KMS-11 (cell line): ENCODE results near the gene STRBP.
"Not testable (repeated sequence)": the region's sequence is repeated elsewhere in the genome, so short reads cannot be mapped to it uniquely, and the experiment has no call there.

ENCODE experiments used
- H2AFZ ChIP-seq: fragments of 200-600 bp; sonication (generic); 2 replicates; pipeline ENCODE4 v1.6.1; 2016; ENCODE audit warnings: antibody characterized with exemption, mixed run types, low read depth
- H3K27ac ChIP-seq: fragments of 200-600 bp; sonication (generic); 2 replicates; pipeline ENCODE4 v1.6.1; 2016; ENCODE audit warnings: mild to moderate bottlenecking, mixed run types
- H3K27me3 ChIP-seq: fragments of 200-600 bp; sonication (generic); 2 replicates; pipeline ENCODE4 v1.6.1; 2017; ENCODE audit warnings: mild to moderate bottlenecking, low read depth, mixed run types, moderate library complexity; ENCODE audit not compliant: insufficient read depth
- H3K36me3 ChIP-seq: fragments of 200-600 bp; sonication (generic); 2 replicates; pipeline ENCODE4 v1.6.1; 2017; ENCODE audit warnings: mild to moderate bottlenecking, mixed run types; ENCODE audit not compliant: insufficient read depth
- H3K4me1 ChIP-seq: fragments of 200-600 bp; sonication (generic); 2 replicates; pipeline ENCODE4 v1.6.1; 2016; ENCODE audit warnings: mild to moderate bottlenecking, low read depth, mixed run types; ENCODE audit not compliant: poor library complexity, severe bottlenecking
- H3K4me2 ChIP-seq: fragments of 200-600 bp; sonication (generic); 2 replicates; pipeline ENCODE4 v1.7.0; 2016; ENCODE audit warnings: mild to moderate bottlenecking, mixed run types
- H3K4me3 ChIP-seq: fragments of 200-600 bp; sonication (generic); IDR thresholded peaks from 2 replicates; pipeline ENCODE4 v1.6.1; 2017; ENCODE audit warnings: low read depth, low read length, mixed read lengths; ENCODE audit not compliant: insufficient read depth
- H3K79me2 ChIP-seq: fragments of 200-600 bp; sonication (generic); 2 replicates; pipeline ENCODE4 v1.6.1; 2016; ENCODE audit warnings: low read depth, mixed run types; ENCODE audit not compliant: insufficient read depth
- H3K9ac ChIP-seq: fragments of 200-600 bp; sonication (generic); 2 replicates; pipeline ENCODE4 v1.6.1; 2016; ENCODE audit warnings: mild to moderate bottlenecking, mixed run types
- H4K20me1 ChIP-seq: fragments of 200-600 bp; sonication (generic); 2 replicates; pipeline ENCODE4 v1.6.1; 2016; ENCODE audit warnings: mild to moderate bottlenecking, mixed run types; ENCODE audit not compliant: insufficient read depth
- TF ChIP-seq, protein P1 (sequence below): fragments of 200-600 bp; sonication (generic); conservative IDR thresholded peaks from 2 replicates; pipeline ENCODE4 v1.6.1; 2017; ENCODE audit warnings: low read depth, mild to moderate bottlenecking, antibody characterized with exemption, low read length, moderate library complexity, mixed read lengths

STRBP gene

DNA sequence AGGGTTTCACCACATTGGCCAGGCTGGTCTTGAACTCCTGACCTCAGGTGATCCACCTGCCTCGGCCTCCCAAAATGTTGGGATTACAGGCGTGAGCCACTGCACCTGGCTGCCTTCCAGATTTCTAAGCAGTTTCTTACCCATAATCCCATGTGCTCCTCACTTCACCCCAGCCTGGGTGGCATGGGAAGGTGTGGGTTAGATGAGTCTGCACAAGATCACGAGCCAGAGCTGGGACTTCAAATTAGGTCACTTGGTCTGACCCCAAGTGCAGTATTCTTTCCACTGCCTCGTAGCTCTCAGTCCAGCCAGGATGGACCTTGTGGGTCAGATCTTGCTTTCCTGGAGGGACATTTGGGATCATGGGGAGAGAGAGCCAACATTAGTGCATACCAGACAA, 37.5 kb upstream of the STRBP start:
- Histone ChIP-seq H3K9ac (no peak overlapping the region), H3K4me2 (no peak overlapping the region), H4K20me1 (no peaks in the 10 kb centered on the region), H3K4me3 (no peak overlapping the region), H3K27ac (no peak overlapping the region), H3K36me3 (no peaks in the 10 kb centered on the region), H3K79me2 (no peaks in the 10 kb centered on the region), H3K4me1 (no peaks in the 10 kb centered on the region), H2AFZ (no peak overlapping the region), H3K27me3 (no peaks in the 10 kb centered on the region)
- TF ChIP-seq, protein P1, sequence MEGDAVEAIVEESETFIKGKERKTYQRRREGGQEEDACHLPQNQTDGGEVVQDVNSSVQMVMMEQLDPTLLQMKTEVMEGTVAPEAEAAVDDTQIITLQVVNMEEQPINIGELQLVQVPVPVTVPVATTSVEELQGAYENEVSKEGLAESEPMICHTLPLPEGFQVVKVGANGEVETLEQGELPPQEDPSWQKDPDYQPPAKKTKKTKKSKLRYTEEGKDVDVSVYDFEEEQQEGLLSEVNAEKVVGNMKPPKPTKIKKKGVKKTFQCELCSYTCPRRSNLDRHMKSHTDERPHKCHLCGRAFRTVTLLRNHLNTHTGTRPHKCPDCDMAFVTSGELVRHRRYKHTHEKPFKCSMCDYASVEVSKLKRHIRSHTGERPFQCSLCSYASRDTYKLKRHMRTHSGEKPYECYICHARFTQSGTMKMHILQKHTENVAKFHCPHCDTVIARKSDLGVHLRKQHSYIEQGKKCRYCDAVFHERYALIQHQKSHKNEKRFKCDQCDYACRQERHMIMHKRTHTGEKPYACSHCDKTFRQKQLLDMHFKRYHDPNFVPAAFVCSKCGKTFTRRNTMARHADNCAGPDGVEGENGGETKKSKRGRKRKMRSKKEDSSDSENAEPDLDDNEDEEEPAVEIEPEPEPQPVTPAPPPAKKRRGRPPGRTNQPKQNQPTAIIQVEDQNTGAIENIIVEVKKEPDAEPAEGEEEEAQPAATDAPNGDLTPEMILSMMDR, result no peak

DNA sequence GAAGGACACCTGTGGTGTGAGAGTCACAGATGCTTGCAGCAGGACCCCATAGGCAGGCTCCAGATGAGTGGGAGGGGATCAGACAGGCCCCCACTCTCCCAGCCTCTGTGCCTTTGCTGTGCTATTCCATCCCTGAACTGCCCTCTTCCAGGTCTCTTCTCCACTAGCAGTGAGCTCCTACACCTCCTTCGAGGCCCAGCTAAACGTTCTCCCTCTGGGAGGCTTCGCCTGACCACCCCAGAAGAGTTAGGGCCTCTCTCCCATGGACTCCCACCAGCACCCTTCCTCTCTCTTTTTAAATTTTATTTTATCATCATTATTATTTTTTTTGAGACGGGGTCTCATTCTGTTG, 35.9 kb upstream of the STRBP start:
- Histone ChIP-seq H3K27ac (no peak overlapping the region), H3K4me2 (no peak overlapping the region), H3K4me3 (no peak overlapping the region), H3K79me2 (no peaks in the 10 kb centered on the region), H3K27me3 (no peaks in the 10 kb centered on the region), H3K9ac (no peak overlapping the region), H2AFZ (no peak overlapping the region), H4K20me1 (no peaks in the 10 kb centered on the region), H3K36me3 (no peaks in the 10 kb centered on the region), H3K4me1 (no peaks in the 10 kb centered on the region)
- TF ChIP-seq, protein P1, result no peak

DNA sequence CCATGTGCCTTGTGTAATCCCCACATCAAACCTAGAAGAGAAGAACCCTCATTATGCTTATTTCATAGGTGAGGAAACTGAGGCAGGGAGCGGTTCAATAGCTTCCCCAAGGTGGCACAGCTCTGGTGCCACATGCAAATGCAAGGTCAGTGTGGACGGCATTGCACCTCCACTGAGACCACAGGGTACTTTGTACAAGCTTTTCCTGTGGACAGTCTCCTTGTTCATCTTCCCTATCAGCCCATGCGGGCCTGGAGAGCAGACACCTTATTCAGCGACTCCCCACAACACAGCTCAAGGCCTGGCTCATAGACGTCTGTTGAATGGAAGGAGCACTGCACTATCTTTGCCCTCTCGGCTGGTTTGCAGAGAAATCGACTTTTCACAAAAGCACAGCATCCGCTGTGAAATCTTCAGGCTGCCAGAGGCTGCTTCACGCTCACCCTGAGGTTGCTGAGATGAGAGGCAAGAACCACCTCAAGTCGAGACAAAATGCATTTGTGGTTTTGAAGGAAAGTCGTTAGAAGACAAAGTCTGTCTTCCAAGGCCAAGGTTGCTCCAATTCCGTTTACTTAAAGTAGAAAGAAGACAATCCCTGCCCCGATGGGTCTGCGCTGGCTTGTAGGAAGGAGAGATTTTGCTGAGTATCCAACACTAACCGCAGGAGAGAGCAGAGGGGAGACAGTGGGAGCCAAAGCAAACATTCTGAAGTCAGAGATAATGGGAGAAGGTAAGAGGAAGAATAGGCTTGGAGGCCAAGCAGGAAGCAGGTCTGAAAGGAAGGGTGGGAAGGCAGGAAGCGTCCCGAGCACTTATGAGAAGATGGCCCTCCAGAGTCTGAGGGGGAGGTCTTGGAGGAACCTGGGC, 34.2 kb upstream of the STRBP start:
- Histone ChIP-seq H3K27ac (no peak overlapping the region), H3K4me3 (no peak overlapping the region), H3K9ac (no peak overlapping the region), H3K36me3 (no peaks in the 10 kb centered on the region), H3K27me3 (no peaks in the 10 kb centered on the region), H2AFZ (no peak overlapping the region), H3K4me2 (no peak overlapping the region), H3K4me1 (no peaks in the 10 kb centered on the region), H3K79me2 (no peaks in the 10 kb centered on the region), H4K20me1 (no peaks in the 10 kb centered on the region)
- TF ChIP-seq, protein P1, result no peak

DNA sequence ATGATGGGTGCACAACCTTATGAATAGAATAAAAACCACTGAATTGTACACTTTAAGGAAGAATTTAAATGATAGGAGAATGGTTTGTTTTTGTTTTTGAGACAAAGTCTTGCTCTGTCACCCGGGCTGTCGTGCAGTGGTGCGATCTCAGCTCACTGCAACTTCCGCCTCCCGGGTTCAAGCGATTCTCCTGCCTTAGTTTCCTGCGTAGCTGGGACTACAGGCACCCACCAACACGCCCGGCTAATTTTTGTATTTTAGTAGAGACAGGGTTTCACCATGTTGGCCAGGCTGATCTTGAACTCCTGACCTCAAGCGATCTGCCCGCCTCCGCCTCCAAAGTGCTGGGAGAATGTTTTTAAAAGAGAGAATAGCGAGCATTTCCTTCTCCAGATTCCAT, 33.5 kb upstream of the STRBP start:
- H3K4me2 ChIP-seq, H2AFZ ChIP-seq, H3K9ac ChIP-seq, H3K36me3 ChIP-seq, H3K4me3 ChIP-seq, H3K27me3 ChIP-seq, H3K4me1 ChIP-seq, H3K79me2 ChIP-seq, H3K27ac ChIP-seq, H4K20me1 ChIP-seq: not testable (repeated sequence)

DNA sequence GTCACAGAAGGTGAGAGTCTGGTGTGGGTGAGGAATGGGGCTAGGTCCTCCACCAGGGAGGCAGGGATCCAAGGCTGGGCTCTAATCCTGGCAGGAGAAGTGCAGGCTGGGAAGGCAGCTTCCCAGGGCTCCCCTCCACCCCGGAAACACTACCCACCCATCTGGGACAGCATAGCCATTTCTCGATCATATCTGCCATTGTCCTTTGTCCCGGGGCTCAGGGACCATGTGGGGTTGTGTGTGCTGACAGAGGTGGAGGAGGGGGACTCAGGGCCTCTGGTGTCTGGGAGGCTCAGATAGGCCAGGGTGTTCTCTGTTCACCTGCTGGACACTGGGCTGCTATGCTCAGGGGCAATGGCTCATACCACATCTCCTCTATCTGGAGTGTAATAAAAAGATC, 32.2 kb upstream of the STRBP start:
- Histone ChIP-seq H3K4me2 (no peak overlapping the region), H3K36me3 (no peaks in the 10 kb centered on the region), H3K4me3 (no peak overlapping the region), H4K20me1 (no peaks in the 10 kb centered on the region), H3K9ac (no peak overlapping the region), H3K27me3 (no peaks in the 10 kb centered on the region), H3K79me2 (no peaks in the 10 kb centered on the region), H3K4me1 (no peaks in the 10 kb centered on the region), H3K27ac (no peak overlapping the region), H2AFZ (no peak overlapping the region)
- TF ChIP-seq, protein P1, result no peak
